D721Med (cell line): Measurements from ENCODE around the gene DPF3.

Experiments used
- DNase-seq: peaks from one replicate; pipeline ENCODE4 v3.0.0; 2011; ENCODE audit warnings: low spot score; ENCODE audit not compliant: insufficient read length
- FAIRE-seq: peaks from 2 replicates; lab custom pipeline; 2011; peaks lifted over from hg19 to GRCh38; lab: Jason Lieb, UNC
- CTCF ChIP-seq: IDR thresholded peaks from 2 replicates; pipeline ENCODE4 v1.5.1; 2012; ENCODE audit warnings: mild to moderate bottlenecking, control low read depth; ENCODE audit not compliant: insufficient read depth; ENCODE audit errors: missing control alignments

Gene DPF3

GRCh38 chr14:72644758-72645489 lies 249.0 kb downstream of the DPF3 start:
- no peak for TF ChIP-seq CTCF
- FAIRE-seq (peak; percentile 63), DNase-seq (no peak)

- no peak for DNase-seq
- no peak for TF ChIP-seq CTCF
- FAIRE-seq: peak; percentile 46
Observed at GRCh38 chr14:72644038-72644437, 249.9 kb downstream of the DPF3 start.

- DNase-seq: peak; percentile 58
- no peak for TF ChIP-seq CTCF
Observed at GRCh38 chr14:72643317-72643801, 250.5 kb downstream of the DPF3 start.

GRCh38 chr14:72640911-72641485 lies 252.9 kb downstream of the DPF3 start:
- TF ChIP-seq CTCF: no peak
- FAIRE-seq (no peak), DNase-seq (no peak)

More at GRCh38 chr14:72643317-72643801, 250.5 kb downstream of the DPF3 start:
- no peak for FAIRE-seq

GRCh38 chr14:72638021-72638420 lies 255.9 kb downstream of the DPF3 start:
- FAIRE-seq: no peak
- DNase-seq: no peak
- no peak for TF ChIP-seq CTCF

- TF ChIP-seq CTCF: no peak
- no peak for DNase-seq
- no peak for FAIRE-seq
Observed at GRCh38 chr14:72636871-72637270, 257.0 kb downstream of the DPF3 start.

- FAIRE-seq: no peak
- TF ChIP-seq CTCF: no peak
Observed at GRCh38 chr14:72636094-72636493, 257.8 kb downstream of the DPF3 start.

More at GRCh38 chr14:72636094-72636493, 257.8 kb downstream of the DPF3 start:
- no peak for DNase-seq
